ENCODE results near the gene MYH16. TPM values are rescaled to one million over a fixed set of nuclear protein-coding genes. Genes with fewer than 3 reads are reported as not detected.

The MYH16 gene
- polyA plus RNA-seq, 1 donor (not counting 4 experiments of a cell fraction or from before 2014, with no cell fraction given), result 0.69 TPM

- DNase-seq (ENCODE audit: low read depth, low spot score), result no peak
- FAIRE-seq, result no peak
- peaks cover 3% of the 10 kb centered on the region for H3K9me3 ChIP-seq (ENCODE audit: control insufficient read depth, low read depth, low read length)
- H3K79me2 ChIP-seq (ENCODE audit: control insufficient read depth, insufficient read depth, low read length), result no peaks in the 10 kb centered on the region
- H3K27me3 ChIP-seq (ENCODE audit: control insufficient read depth, extremely low read depth, insufficient read depth, low read length), result no peaks in the 10 kb centered on the region
- peak overlapping the region; percentile 38 for H3K4me2 ChIP-seq (ENCODE audit: control insufficient read depth, extremely low read depth, insufficient read depth, low read depth, low read length)
- H2AFZ ChIP-seq (ENCODE audit: control insufficient read depth, low read length), result peak overlapping the region; percentile 34
- peaks cover 28% of the 10 kb centered on the region for H3K4me1 ChIP-seq (ENCODE audit: control insufficient read depth, extremely low read depth, insufficient read depth, low read length)
- H4K20me1 ChIP-seq (ENCODE audit: control insufficient read depth, extremely low read depth, insufficient read depth, low read length), result no peaks in the 10 kb centered on the region
- H3K9me1 ChIP-seq (ENCODE audit: control insufficient read depth, extremely low read depth, insufficient read depth, low read length), result no peaks in the 10 kb centered on the region
- H3K4me3 ChIP-seq (ENCODE audit: control insufficient read depth in 2 of 3, extremely low read depth in 1 of 3, insufficient read depth in 2 of 3, low read depth in 1 of 3, low read length in 3 of 3), result no peak overlapping the region
- peak overlapping the region; percentile 49 for H3K9ac ChIP-seq (ENCODE audit: control insufficient read depth, extremely low read depth, insufficient read depth, low read length)
- no peaks in the 10 kb centered on the region for H3K36me3 ChIP-seq (ENCODE audit: control insufficient read depth in 2 of 2, extremely low read depth in 1 of 2, insufficient read depth in 2 of 2, low read length in 2 of 2)
- no peak for TF ChIP-seq CTCF (optimal IDR thresholded peaks at IDR 0.05 in 1 of 3, IDR thresholded peaks at IDR 0.05 in 1 of 3, conservative IDR thresholded peaks at IDR 0.05 in 1 of 3; ENCODE audit: extremely low read depth in 1 of 3, insufficient read depth in 2 of 3, low read length in 3 of 3)
- TF ChIP-seq EZH2 (IDR thresholded peaks at IDR 0.05; ENCODE audit: low read length), result no peak
- H3K27ac ChIP-seq (ENCODE audit: control insufficient read depth, insufficient read depth, low read length), result peak overlapping the region; percentile 94
- dilution Hi-C loops (cut with MboI; ENCODE audit: extremely low pct_ligation_motif_present, low sequenced_read_pairs), result no loop called here
These were observed 4.6 kb upstream of the MYH16 start for GRCh38 chr7:99267841-99268576.

GRCh38 chr7:99268577-99268908 is 4.1 kb upstream of the MYH16 start:
- dilution Hi-C loops (cut with MboI; ENCODE audit: extremely low pct_ligation_motif_present, low sequenced_read_pairs), result no loop called here

More at GRCh38 chr7:99268577-99268908, 4.1 kb upstream of the MYH16 start:
- no peaks in the 10 kb centered on the region for H3K79me2 ChIP-seq (ENCODE audit: control insufficient read depth, insufficient read depth, low read length)
- H3K4me2 ChIP-seq (ENCODE audit: control insufficient read depth, extremely low read depth, insufficient read depth, low read depth, low read length), result no peak overlapping the region
- TF ChIP-seq EZH2 (IDR thresholded peaks at IDR 0.05; ENCODE audit: low read length) (no peak), CTCF (optimal IDR thresholded peaks at IDR 0.05 in 1 of 3, IDR thresholded peaks at IDR 0.05 in 1 of 3, conservative IDR thresholded peaks at IDR 0.05 in 1 of 3; ENCODE audit: extremely low read depth in 1 of 3, insufficient read depth in 2 of 3, low read length in 3 of 3) (no peak)
- peaks cover 3% of the 10 kb centered on the region for H3K9me3 ChIP-seq (ENCODE audit: control insufficient read depth, low read depth, low read length)
- no peak overlapping the region for H3K4me3 ChIP-seq (ENCODE audit: control insufficient read depth in 2 of 3, extremely low read depth in 1 of 3, insufficient read depth in 2 of 3, low read depth in 1 of 3, low read length in 3 of 3)
- no peaks in the 10 kb centered on the region for H3K9me1 ChIP-seq (ENCODE audit: control insufficient read depth, extremely low read depth, insufficient read depth, low read length)
- H3K27me3 ChIP-seq (ENCODE audit: control insufficient read depth, extremely low read depth, insufficient read depth, low read length), result no peaks in the 10 kb centered on the region
- no peak for FAIRE-seq
- H3K4me1 ChIP-seq (ENCODE audit: control insufficient read depth, extremely low read depth, insufficient read depth, low read length), result peaks cover 33% of the 10 kb centered on the region
- H2AFZ ChIP-seq (ENCODE audit: control insufficient read depth, low read length), result no peak overlapping the region
- H4K20me1 ChIP-seq (ENCODE audit: control insufficient read depth, extremely low read depth, insufficient read depth, low read length), result no peaks in the 10 kb centered on the region
- H3K9ac ChIP-seq (ENCODE audit: control insufficient read depth, extremely low read depth, insufficient read depth, low read length), result peak overlapping the region; percentile 49
- H3K27ac ChIP-seq (ENCODE audit: control insufficient read depth, insufficient read depth, low read length), result peak overlapping the region; percentile 94
- no peak for DNase-seq (ENCODE audit: low read depth, low spot score)
- no peaks in the 10 kb centered on the region for H3K36me3 ChIP-seq (ENCODE audit: control insufficient read depth in 2 of 2, extremely low read depth in 1 of 2, insufficient read depth in 2 of 2, low read length in 2 of 2)
